Activated naive CD4-positive, alpha-beta T cell treated with anti-CD3 and anti-CD28 coated beads for 36 hours (primary cell): ENCODE results near the gene LIMS1. TPM values are rescaled to one million over a fixed set of nuclear protein-coding genes. Genes with fewer than 3 reads are reported as not detected.
"Not testable (repeated sequence)": the region's sequence is repeated elsewhere in the genome, so short reads cannot be mapped to it uniquely, and the experiment has no call there.

Experiments
- CTCF ChIA-PET: fragments of 350-600 bp; sonication (Branson Sonifier 250); formaldehyde crosslinking; loops from one replicate; lab custom pipeline; 2021; ENCODE audit warnings: antibody characterized with exemption; lab: Charles Lee
- DNase-seq: peaks from one replicate; pipeline ENCODE4 v3.0.0-alpha.2; 2020
- H3K27ac Mint-ChIP-seq: one replicate; pipeline ENCODE4 v1.8.0; 2021; ENCODE audit warnings: mild to moderate bottlenecking, mixed read lengths
- H3K27me3 Mint-ChIP-seq: one replicate; pipeline ENCODE4 v1.8.0; 2021; ENCODE audit warnings: low read depth, mixed read lengths
- H3K36me3 Mint-ChIP-seq: one replicate; pipeline ENCODE4 v1.8.0; 2021; ENCODE audit warnings: low read depth, mixed read lengths
- H3K4me1 Mint-ChIP-seq: one replicate; pipeline ENCODE4 v1.8.0; 2021; ENCODE audit warnings: low read depth, mixed read lengths
- H3K4me3 Mint-ChIP-seq: one replicate; pipeline ENCODE4 v1.8.0; 2021; ENCODE audit warnings: mild to moderate bottlenecking, moderate library complexity, mixed read lengths
- H3K9me3 Mint-ChIP-seq: one replicate; pipeline ENCODE4 v1.8.0; 2021; ENCODE audit warnings: mixed read lengths
- intact Hi-C: fragments of 100-400 bp; cut with micrococcal nuclease; formaldehyde crosslinking; loops from one replicate; pipeline ENCODE4 v1.15.1; 2023
- total RNA-seq, 2 experiments: library from RNA; stranded (reverse); gene quantifications; one replicate each; pipeline ENCODE4 v1.2.3, GENCODE V29; 2021

LIMS1 gene
- total RNA-seq, 2 experiments from 2014 or later = 43.8 to 47.1 TPM

DNA sequence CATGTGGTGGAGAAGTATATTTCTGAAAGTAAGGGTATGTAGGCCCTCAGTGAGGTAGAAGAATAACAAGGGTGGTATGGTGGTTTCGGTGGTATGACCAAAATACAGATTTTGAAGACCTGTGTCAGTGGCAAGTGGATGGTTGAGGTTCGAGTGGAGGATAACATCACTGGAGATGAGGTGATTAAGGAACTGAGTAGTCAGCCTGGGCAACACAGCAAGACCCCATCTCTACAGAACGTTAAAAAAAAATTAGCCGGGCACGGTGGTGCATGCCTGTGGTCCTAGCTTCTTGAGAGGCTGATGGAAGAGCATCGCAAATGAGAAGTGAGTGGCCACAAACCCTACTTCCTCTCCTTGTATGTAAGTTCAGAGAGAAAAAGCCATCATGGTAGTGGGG, 200.4 kb downstream of the LIMS1 start:
- H3K27me3 Mint-ChIP-seq, H3K27ac Mint-ChIP-seq, H3K9me3 Mint-ChIP-seq, H3K4me3 Mint-ChIP-seq, DNase-seq, intact Hi-C loops, CTCF ChIA-PET, H3K4me1 Mint-ChIP-seq: not testable (repeated sequence)
- H3K36me3 Mint-ChIP-seq = peaks cover 23% of the 10 kb centered on the region

Other genes starting within 250 kb of the LIMS1 start
- gene SULT1C2, start 245.6 kb upstream of the LIMS1 start, total RNA-seq = not detected
- not detected for gene SULT1C4, start 156.5 kb upstream of the LIMS1 start, total RNA-seq
- 10 to 100 TPM; 33.5 to 39.4 TPM for gene GCC2, start 85.3 kb upstream of the LIMS1 start, total RNA-seq
- 10 to 100 TPM; 47.4 to 48.3 TPM for gene RANBP2, start 185.0 kb downstream of the LIMS1 start, total RNA-seq